ENCODE results near the gene NR2C2AP. TPM values are rescaled to one million over a fixed set of nuclear protein-coding genes. Genes with fewer than 3 reads are reported as not detected.
A peak's percentile ranks its signal among the peaks of the same experiment; 100 is the strongest.

NR2C2AP gene
- total and polyA plus RNA-seq, 2 of the 13 experiments (the other 11 are each of a cell fraction or from before 2014, with no cell fraction given), result 12.2 to 26.8 TPM

DNA sequence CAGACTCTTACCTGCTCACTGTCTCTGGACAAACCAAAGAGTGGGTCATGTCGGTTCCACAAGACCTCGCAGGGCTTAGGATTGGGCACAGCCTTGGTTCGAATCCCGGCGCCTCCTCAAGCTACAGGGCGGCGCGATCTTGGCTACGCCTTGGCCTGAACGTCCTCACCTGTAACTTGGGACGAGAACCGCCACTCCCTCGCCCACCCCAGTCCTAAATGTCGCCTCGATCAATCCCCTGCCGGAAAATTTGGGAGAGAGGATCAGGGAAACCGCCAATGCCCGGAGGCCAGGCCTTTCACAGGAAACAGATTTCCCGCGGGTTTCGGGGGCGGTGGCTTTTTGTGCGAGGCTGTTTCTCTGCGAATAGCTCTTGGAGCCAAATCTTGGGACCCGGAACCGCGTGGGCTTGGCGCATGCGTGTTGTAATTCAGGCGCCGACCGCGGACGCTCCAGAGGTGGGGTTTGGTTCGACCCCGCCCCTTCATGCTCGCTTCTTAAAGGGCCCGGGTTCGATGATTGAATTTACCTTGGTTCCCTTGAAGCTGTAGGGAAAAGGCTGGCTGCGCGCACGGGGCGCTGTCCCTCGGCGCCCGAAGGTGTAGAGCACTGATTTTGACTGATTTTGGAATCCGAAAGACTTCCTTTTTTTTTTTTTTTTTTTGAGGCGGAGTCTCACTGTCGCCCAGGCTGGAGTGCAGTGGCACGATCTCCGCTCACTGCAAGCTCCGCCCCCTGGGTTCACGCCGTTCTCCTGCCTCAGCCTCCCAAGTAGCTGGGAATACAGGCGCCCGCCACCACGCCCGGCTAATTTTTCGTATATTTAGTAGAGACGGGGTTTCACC, at the start of gene NR2C2AP (continued):
- TF ChIP-seq, protein P1, sequence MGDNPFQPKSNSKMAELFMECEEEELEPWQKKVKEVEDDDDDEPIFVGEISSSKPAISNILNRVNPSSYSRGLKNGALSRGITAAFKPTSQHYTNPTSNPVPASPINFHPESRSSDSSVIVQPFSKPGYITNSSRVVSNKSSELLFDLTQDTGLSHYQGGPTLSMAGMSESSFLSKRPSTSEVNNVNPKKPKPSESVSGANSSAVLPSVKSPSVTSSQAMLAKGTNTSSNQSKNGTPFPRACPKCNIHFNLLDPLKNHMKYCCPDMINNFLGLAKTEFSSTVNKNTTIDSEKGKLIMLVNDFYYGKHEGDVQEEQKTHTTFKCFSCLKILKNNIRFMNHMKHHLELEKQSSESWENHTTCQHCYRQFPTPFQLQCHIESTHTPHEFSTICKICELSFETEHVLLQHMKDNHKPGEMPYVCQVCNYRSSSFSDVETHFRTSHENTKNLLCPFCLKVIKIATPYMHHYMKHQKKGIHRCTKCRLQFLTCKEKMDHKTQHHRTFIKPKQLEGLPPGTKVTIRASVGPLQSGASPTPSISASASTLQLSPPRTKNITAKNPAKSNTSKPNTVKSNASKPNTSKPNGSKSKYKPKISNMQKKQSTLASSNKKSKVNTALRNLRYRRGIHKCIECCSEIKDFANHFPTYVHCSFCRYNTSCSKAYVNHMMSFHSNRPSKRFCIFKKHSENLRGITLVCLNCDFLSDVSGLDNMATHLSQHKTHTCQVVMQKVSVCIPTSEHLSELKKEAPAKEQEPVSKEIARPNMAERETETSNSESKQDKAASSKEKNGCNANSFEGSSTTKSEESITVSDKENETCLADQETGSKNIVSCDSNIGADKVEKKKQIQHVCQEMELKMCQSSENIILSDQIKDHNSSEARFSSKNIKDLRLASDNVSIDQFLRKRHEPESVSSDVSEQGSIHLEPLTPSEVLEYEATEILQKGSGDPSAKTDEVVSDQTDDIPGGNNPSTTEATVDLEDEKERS (CRISPR knock-in tag; IDR thresholded peaks at IDR 0.05), result no peak
- TF ChIP-seq FOXC1 (CRISPR knock-in tag; IDR thresholded peaks at IDR 0.05; ENCODE audit: borderline replicate concordance), result no peak
- peak; percentile 44; the same call in 1 of the 2 replicates for TF ChIP-seq ZNF605 (CRISPR knock-in tag; IDR thresholded peaks at IDR 0.05)
- TF ChIP-seq PHF20 (CRISPR knock-in tag; IDR thresholded peaks at IDR 0.05), result peak; percentile 57; the same call in 1 of the 2 replicates
- TF ChIP-seq, protein P2, sequence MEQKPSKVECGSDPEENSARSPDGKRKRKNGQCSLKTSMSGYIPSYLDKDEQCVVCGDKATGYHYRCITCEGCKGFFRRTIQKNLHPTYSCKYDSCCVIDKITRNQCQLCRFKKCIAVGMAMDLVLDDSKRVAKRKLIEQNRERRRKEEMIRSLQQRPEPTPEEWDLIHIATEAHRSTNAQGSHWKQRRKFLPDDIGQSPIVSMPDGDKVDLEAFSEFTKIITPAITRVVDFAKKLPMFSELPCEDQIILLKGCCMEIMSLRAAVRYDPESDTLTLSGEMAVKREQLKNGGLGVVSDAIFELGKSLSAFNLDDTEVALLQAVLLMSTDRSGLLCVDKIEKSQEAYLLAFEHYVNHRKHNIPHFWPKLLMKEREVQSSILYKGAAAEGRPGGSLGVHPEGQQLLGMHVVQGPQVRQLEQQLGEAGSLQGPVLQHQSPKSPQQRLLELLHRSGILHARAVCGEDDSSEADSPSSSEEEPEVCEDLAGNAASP (CRISPR knock-in tag; IDR thresholded peaks at IDR 0.05; ENCODE audit: borderline replicate concordance), result no peak
- peak; percentile 50 for TF ChIP-seq HNRNPLL (IDR thresholded peaks at IDR 0.05; ENCODE audit: low read depth, low read length, poor library complexity, severe bottlenecking)
- no peak for TF ChIP-seq SALL2 (CRISPR knock-in tag; IDR thresholded peaks at IDR 0.05)
- TF ChIP-seq SAP130 (CRISPR knock-in tag; IDR thresholded peaks at IDR 0.05; ENCODE audit: low read depth), result peak; percentile 86
- peak; percentile 37; the same call in 1 of the 2 replicates for TF ChIP-seq SALL1 (CRISPR knock-in tag; IDR thresholded peaks at IDR 0.05)
- TF ChIP-seq PTBP1 (IDR thresholded peaks at IDR 0.05; ENCODE audit: low read depth, low read length, poor library complexity, severe bottlenecking), result peak; percentile 25
- peak; percentile 46; the same call in 1 of the 2 replicates for TF ChIP-seq ZFY (CRISPR knock-in tag; IDR thresholded peaks at IDR 0.05)
- no peak for TF ChIP-seq ZNF264 (CRISPR knock-in tag; IDR thresholded peaks at IDR 0.05)
- no peak for TF ChIP-seq ZNF878 (CRISPR knock-in tag; IDR thresholded peaks at IDR 0.05)
- peak; percentile 46; the same call in 1 of the 2 replicates for TF ChIP-seq REPIN1 (CRISPR knock-in tag; IDR thresholded peaks at IDR 0.05; ENCODE audit: borderline replicate concordance, low read depth)
- TF ChIP-seq ZNF101 (CRISPR knock-in tag; IDR thresholded peaks at IDR 0.05; ENCODE audit: borderline replicate concordance, low read depth), result no peak
- TF ChIP-seq SNAI1 (CRISPR knock-in tag; IDR thresholded peaks at IDR 0.05; ENCODE audit: borderline replicate concordance), result no peak
- no peak for TF ChIP-seq HIVEP1 (CRISPR knock-in tag; IDR thresholded peaks at IDR 0.05)
- TF ChIP-seq, protein P3, sequence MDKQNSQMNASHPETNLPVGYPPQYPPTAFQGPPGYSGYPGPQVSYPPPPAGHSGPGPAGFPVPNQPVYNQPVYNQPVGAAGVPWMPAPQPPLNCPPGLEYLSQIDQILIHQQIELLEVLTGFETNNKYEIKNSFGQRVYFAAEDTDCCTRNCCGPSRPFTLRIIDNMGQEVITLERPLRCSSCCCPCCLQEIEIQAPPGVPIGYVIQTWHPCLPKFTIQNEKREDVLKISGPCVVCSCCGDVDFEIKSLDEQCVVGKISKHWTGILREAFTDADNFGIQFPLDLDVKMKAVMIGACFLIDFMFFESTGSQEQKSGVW (CRISPR knock-in tag; IDR thresholded peaks at IDR 0.05; ENCODE audit: borderline replicate concordance), result no peak
- no peak for TF ChIP-seq RCOR2 (CRISPR knock-in tag; IDR thresholded peaks at IDR 0.05)
- TF ChIP-seq ZBTB7B (CRISPR knock-in tag; IDR thresholded peaks at IDR 0.05), result 0 out of 2 replicates have a peak, but pooled peaks have one; percentile 38
- TF ChIP-seq, protein P4, sequence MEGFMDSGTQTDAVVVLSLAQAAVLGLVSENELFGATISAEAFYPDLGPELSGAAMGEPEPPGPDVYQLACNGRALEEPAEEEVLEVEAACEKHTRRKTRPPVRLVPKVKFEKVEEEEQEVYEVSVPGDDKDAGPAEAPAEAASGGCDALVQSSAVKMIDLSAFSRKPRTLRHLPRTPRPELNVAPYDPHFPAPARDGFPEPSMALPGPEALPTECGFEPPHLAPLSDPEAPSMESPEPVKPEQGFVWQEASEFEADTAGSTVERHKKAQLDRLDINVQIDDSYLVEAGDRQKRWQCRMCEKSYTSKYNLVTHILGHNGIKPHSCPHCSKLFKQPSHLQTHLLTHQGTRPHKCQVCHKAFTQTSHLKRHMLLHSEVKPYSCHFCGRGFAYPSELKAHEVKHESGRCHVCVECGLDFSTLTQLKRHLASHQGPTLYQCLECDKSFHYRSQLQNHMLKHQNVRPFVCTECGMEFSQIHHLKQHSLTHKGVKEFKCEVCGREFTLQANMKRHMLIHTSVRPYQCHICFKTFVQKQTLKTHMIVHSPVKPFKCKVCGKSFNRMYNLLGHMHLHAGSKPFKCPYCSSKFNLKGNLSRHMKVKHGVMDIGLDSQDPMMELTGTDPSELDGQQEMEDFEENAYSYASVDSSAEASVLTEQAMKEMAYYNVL (CRISPR knock-in tag; IDR thresholded peaks at IDR 0.05; ENCODE audit: borderline replicate concordance), result 0 out of 2 replicates have a peak, but pooled peaks have one; percentile 27
- TF ChIP-seq ERF (CRISPR knock-in tag; IDR thresholded peaks at IDR 0.05), result no peak

Measured in HepG2 (cell line).